Measurements from ENCODE around the gene AMMECR1.

The AMMECR1 gene

GRCh38 chrX:110311437-110312230 is 6.3 kb downstream of the AMMECR1 start:
- DNase-seq: no peak

DNA sequence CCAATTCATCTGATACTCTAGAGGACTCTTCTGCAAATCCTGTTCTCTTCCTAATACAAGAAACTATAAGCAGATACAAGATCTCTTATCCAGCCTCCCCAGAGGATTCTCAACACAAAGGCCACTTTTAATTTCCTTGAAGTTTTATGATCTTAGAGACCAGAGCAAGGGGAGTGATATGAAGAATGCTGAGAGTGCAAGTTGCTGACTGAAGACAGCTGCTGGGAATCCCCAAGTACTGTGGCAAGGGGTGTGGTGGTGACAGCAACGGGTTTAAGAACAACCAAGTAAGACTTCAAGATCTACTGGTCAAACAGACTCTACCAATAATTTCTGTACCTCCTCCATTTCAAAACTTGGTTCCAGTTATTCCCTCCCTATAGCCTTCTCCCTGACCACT is 7.0 kb downstream of the AMMECR1 start:
- DNase-seq: no peak

DNA sequence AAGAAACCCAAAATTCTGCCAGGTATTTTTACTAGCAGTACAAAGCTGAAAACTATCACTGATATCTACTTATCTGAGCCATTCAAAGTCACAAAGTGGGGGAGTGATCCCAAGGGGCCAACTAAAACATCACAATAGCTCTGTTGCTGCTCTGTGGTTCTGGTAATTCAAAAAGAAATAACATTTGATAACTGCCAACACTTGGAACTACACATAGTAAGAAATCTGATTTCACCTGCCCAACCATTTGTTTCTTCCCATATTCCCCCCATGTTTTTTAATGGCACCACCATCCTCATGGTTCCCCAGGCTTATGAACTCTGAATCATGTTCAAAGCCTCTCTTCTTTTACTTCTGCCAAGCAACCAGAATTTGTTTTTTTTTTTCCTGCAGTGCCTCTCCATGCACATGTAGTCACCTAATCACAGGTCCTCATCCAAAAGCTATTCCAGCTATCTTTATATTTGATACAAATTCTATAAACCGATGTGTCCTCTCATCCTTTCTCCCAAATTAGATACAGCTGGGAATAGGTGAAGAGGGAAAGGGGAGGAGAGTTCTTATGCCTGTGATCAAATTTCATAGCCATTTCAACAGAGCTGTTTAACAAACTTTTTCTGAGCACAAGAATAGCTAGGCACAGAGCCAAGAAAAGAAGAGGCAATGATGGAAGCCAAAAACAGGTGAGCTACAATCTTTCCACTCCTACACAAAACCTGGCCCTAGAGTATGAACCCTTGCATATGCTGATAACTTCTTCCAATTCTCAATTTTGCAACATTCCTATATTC is 7.7 kb downstream of the AMMECR1 start:
- DNase-seq: no peak

DNA sequence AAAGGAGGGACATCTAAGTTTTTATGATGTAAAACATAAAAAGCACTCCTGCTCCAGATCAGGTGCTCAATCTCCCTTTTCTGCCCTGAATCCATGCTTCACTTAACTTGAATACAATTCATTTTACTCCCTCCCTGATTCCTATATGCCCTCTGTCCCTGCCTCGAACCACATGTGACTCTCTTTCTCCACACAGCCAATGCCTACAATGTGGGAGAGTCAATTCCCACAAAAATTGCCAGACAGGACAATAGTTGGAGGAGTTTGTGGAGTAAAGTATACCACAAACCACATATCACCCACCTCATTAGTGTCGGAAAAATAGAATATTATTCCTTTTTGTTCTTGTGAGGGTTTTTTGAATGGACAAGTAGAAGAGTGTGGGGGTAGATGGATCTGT is 9.7 kb downstream of the AMMECR1 start:
- no peak for DNase-seq

DNA sequence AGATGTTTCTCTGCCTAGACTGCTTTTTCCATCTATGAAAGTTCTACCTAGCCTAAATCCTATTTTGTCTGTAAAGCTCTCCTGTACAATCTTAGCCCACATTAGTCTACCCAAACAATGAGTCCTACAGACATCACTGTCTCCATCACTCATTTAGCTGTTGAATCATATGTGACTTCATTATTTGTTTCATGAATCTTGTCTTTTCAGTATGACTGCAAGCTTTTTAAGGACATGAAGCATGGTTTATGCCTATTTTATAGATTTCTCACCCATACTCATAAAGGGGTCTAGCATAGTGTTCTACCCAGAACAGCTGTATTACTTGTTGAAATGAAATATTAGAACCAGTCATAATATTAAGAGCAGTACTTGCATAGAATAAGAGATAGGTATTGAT is 13.0 kb downstream of the AMMECR1 start:
- DNase-seq: no peak

DNA sequence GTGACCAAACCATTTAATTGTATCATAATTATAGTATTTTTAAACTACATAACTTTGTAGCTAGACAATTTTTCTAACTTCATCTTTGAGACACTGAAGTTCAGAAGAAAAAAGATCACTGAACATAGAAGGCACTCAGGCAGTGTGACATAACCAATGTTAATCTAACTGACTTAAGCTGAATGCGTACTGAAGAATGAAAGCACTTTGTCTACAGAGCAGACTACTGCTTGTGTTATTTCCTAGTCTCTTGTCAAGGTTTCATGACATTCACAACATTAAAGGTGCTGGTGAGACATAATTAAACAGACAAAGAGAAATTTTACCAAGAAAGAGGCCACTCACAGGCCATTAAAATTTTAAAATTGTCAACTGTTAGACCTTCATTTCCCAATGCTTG is 13.5 kb downstream of the AMMECR1 start:
- DNase-seq: no peak

DNA sequence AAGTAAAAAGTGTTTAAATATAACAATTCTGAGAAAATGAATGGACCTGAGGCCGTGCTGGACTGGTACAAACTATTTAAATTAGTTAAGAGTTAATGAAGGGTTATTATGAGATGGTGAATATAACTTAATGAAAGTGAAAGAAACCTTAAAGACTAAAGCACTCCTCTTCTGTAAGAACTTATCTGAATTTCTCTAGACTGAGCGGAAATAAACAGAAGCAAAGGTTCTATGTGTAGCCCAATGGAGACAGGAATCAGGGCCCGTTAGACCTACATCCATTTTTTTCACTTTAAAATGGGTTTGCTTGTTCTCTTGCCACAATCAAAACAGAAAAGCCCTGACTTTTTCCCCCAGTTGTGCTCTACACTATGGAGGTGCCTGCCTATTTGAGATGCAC is 14.9 kb downstream of the AMMECR1 start:
- DNase-seq: no peak

DNA sequence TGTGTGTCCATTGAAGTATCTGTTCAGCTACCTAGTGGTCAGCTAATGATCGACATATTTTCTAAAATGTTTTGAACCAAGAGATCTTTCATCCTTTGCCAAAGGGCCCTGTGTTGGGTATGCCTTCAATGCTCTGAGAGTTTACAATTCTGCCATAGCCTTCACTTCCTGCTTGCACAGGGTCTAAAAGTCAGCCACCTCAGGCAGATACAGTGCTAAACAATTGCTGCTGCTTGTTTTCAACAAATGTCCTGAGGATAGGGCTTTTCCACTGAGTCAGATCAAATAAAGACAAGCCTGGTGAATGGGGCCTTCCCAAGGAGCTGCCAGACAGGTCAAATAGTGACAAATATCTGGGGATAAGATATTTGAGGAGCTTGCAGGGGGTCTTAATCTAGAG is 16.7 kb downstream of the AMMECR1 start:
- DNase-seq: no peak

DNA sequence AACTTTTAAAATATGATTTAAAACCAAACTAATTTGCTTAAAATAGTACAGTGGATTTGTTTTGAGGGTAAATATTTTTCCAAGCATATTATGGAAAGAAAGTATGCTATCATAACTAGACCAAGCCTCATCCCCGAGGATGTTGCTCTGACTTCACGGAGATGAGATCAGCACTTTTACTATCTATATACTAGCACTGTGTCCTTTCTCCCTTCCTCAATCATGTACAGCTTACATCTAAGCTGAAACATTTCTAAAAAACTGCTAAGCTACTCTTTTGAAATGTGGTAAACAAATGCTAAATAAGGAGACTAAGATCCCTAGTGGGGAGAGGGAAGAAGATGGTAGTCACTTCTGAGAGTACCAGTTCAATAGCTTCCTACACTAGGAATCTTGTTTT is 23.8 kb downstream of the AMMECR1 start:
- DNase-seq: no peak

DNA sequence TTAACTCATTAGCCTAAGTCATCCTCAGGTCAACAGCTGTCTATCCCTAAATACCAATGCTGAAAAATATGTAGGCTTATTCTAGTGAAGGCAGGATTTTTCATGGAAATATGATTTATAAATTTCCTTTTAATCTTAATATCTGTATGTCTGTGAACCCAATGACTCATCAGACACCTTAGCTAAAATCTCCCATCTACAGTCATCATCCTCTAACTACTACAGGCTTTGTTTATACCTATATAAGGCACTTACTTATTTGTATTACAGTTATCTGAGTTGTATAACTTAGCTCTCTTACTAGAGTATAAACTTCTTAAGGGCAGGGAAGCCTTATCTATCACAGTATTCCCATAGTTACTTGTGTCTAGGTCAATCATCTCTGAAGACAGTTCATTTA is 24.2 kb downstream of the AMMECR1 start:
- DNase-seq: peak; percentile 25

DNA sequence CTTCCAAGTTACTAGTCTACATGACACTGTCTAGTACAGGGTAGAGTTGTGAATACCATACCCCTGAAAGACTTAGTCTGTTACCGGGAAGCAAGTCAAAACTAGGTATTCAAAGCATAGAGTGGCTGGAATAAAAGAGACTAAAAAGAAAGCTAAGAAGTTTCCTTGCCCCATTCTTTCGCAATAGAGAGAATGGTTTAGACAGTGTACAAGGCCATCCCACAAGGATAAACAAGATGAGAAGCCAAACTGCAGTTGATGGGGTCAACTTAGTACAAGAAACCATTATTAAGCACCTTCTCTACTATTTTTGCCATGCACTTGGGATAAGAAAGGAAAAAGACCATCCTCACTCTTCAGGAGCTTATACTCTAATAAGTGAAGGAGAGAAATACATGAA is 30.3 kb downstream of the AMMECR1 start:
- DNase-seq: no peak

DNA sequence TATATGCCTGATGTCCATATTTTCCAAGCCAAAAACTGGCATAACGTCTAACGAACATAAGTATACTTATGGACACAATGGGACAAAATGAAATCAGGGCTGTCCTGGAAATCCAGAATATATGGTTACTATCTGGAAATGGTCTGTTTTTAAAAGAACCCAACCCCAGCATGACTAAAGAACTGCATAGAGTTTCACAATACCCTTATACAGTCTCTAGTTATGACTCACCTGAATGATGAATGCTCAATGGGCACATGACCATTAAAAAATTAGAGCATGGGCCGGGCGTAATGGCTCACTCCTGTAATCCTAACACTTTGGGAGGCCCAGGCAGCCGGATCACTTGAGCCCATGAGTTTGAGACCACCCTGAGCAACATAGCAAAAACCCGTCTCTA is 31.8 kb downstream of the AMMECR1 start:
- peak; percentile 86 for DNase-seq

- DNase-seq: peak; percentile 85
These were observed 33.7 kb downstream of the AMMECR1 start for GRCh38 chrX:110284159-110284558.

GRCh38 chrX:110282922-110283321 is 35.0 kb downstream of the AMMECR1 start:
- DNase-seq: no peak

DNA sequence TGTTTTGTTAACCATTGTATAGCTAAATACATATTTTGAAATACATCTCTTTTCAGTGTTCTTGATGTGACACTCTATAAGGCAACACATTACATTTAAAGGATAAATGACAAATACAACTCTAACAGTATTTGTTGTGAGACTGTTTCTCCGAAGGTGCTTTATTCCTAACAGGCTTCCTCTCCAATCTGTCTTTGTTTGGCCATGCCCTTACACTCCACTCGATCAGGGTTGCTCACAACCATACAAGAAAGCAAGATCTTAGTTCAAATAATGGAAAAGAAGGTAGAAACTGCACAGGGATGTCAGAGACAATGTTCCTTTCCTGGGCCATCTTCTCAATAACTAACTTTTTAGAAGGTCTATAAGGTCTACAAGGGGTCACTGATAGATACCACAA is 36.5 kb downstream of the AMMECR1 start:
- no peak for DNase-seq

DNA sequence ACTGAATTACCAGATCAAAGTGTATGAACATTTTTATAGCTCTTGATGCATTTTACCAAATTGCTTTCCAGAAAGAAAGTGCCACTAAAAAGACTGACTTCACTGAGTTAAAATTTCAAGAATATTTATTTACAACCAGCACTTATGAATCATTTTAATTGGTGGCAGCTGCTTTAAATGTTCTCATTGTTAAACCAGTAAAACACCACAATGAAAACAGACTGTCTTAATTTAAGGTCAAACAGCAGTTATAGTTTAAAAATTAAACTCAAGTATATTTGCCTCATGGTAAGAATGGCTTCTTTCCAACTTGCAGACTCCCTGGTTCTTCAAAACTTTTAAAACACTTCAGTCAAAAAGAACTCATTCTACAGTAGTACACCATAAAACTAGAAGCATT is 36.9 kb downstream of the AMMECR1 start:
- peak; percentile 79 for DNase-seq

DNA sequence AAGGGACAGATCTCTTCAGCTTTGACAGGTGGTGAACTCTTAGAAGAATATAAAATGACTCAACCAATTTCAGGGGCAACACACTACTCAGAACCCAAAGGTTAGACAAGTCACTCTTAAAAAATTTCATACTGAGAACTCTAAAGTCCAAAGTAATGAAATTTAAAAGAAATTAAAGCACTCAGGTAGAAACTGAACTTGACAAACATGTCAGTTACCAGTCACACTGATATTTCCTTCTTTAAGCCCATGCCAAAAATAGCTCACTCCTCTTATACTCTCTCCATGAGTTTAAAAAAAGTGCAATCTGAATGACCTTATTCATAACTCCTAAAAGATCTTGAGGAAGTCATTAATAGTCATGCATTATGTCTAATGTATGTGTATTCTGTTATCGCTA is 40.3 kb downstream of the AMMECR1 start:
- DNase-seq: no peak

DNA sequence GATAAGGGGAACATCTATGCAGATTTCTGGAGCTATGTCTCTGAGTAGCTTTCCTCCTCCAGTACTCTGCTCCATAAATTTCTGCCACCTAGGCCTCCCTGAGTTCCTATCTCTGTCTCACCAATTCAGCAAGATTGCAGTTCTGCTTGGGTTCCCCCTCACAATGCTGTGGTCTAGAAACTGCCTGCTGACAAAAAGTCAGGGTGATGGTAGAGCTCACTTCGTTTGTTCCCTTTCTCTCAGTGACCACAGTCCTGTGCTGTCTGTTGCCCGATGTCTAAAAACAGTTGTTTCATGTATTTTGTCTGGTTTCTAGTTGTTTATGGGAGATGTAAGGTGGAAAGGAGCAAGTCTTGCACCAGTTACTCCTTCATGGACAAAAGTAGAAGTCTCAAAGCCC is 41.1 kb downstream of the AMMECR1 start:
- no peak for DNase-seq

DNA sequence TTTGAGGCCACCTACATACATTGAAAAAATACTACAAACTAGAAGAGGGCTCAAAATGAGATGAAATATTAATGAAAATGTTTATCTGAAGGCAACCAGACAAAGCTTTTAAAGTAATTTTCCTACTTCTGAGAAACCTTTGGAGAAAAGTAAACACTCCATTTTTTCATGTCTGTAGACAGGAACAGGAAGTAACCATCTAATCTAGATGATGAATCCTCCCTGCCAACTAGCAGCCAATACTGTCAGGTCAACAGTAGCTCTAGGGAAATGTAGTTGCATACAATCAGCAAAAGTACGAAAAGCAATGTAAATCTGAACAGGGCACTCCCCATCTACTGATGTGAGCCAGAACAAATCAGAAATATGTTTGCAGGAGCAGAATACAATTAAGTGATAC is 49.0 kb downstream of the AMMECR1 start:
- DNase-seq: no peak

- DNase-seq: no peak
These were observed 49.5 kb downstream of the AMMECR1 start for GRCh38 chrX:110268395-110268794.

- DNase-seq: no peak
These were observed 50.0 kb downstream of the AMMECR1 start for GRCh38 chrX:110267874-110268273.

DNA sequence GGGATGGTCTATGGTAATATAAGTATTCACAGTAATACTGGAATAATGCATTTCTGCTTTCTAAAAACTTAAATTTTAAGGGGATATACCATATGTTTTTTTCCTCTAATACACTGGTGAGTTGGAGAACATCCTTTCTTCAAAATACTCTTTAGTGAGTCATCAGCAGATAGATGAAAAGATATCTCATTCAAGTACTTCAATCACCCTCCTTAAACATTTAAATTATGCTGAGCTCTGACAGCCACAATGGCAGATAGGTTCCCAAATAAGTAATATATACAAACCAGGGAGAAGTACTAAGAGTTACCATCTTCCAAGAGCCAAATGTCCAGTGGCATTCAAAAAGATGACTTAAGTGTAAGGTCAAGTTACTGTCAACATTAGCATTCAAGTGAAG is 52.2 kb downstream of the AMMECR1 start:
- DNase-seq: no peak

- DNase-seq: no peak
These were observed 58.8 kb downstream of the AMMECR1 start for GRCh38 chrX:110259117-110259516.

DNA sequence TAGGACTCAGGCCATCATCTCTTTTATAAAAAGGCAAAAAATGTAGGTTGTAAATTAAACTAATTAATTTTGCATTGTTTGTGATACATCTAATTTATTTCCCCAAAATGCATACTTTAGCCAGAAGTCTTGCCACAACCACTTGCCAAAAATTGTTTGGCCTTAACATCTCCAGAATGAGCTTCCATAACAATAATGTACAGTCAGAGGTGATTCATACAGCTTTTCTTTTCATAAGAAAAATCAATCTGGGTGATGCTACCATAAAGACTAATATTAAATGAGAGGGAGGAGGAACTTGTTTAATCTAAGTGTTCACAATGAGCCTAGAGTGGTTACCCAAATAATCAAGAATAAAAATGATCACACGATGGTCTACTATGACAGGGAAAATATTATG is 59.3 kb downstream of the AMMECR1 start:
- DNase-seq: peak; percentile 36
